Measurements from ENCODE around the gene CPB1.

GRCh38 chr3:148856384-148856783 is 28.8 kb downstream of the CPB1 start:
- TF ChIP-seq GATA3 (IDR thresholded peaks at IDR 0.05; ENCODE audit: low read depth, low read length) (no peak), GATA2 (IDR thresholded peaks at IDR 0.05; ENCODE audit: low read depth, low read length) (no peak)
